Heart right ventricle (tissue), 16 donors: ENCODE results near the gene R3HDML. TPM values are rescaled to one million over a fixed set of nuclear protein-coding genes. Genes with fewer than 3 reads are reported as not detected.

Source experiments
- ATAC-seq, 8 donors: fragments of 200-7000 bp; cut with Tn5 transposase; one replicate each; pipeline ENCODE4 v1.9.1; 2020; ENCODE audit warnings: mild to moderate bottlenecking in 8 of 8, moderate library complexity in 8 of 8, moderate number of reproducible peaks in 1 of 8
- DNase-seq, 2 donors: peaks; one replicate each; pipeline ENCODE4 v3.0.0-alpha.2; 2020
- H3K27ac ChIP-seq, 10 donors: fragments of 200-600 bp; sonication (generic) in 2 of 10; one replicate each; pipeline versions ENCODE4 v1.5.0 to v1.8.0; 2020 to 2022; ENCODE audit warnings: mild to moderate bottlenecking in 3 of 10
- H3K27me3 ChIP-seq, 7 donors: fragments of 200-600 bp; one replicate each; pipeline ENCODE4 v1.8.0; 2021 to 2022; ENCODE audit warnings: mild to moderate bottlenecking in 2 of 7
- H3K36me3 ChIP-seq, 9 donors: fragments of 200-600 bp; sonication (generic) in 1 of 9; one replicate each; pipeline versions ENCODE4 v1.5.0 to v1.8.0; 2020 to 2022; ENCODE audit warnings: mild to moderate bottlenecking in 2 of 9
- H3K4me1 ChIP-seq, 9 donors: fragments of 200-600 bp; sonication (generic) in 1 of 9; one replicate each; pipeline versions ENCODE4 v1.5.0 to v1.8.0; 2020 to 2022; ENCODE audit warnings: mild to moderate bottlenecking in 4 of 9
- H3K4me3 ChIP-seq, 10 donors: fragments of 200-600 bp; sonication (generic) in 2 of 10; one replicate each; pipeline versions ENCODE4 v1.5.0 to v1.8.0; 2020 to 2022; ENCODE audit warnings: mild to moderate bottlenecking in 7 of 10, moderate library complexity in 2 of 10
- H3K9me3 ChIP-seq, 11 donors: fragments of 200-600 bp in 10 of 11; sonication (generic) in 2 of 11; one replicate each; pipeline versions ENCODE4 v1.5.0 to v1.8.0; 2013 to 2022; ENCODE audit warnings: mild to moderate bottlenecking in 2 of 11, control low read depth in 1 of 11, moderate library complexity in 1 of 11
- CTCF ChIP-seq, 9 donors: fragments of 200-600 bp; sonication (generic) in 2 of 9; IDR thresholded peaks; one replicate each; pipeline versions ENCODE4 v1.5.0 to v1.8.0; 2021 to 2022; ENCODE audit warnings: antibody characterized with exemption in 9 of 9, mild to moderate bottlenecking in 5 of 9, moderate library complexity in 1 of 9
- WGBS, 2 donors: extraction: QIAGEN DNeasy Blood & Tissue Kit; methylation state at CpG; one replicate each; pipeline ENCODE4 v1.1.7; 2013; ENCODE audit warnings: inconsistent platforms in 1 of 2; 5-methylcytosine and 5-hydroxymethylcytosine counted together
- intact Hi-C, 10 donors: fragments of 100-400 bp; cut with DNase I; formaldehyde crosslinking; loops; one replicate each; pipeline versions ENCODE4 v1.11.1 to v1.14.2; 2022
- polyA plus RNA-seq, 2 donors: library from polyadenylated mRNA; stranded (reverse); fragments of 200-250 nt; gene quantifications; one replicate each; pipeline ENCODE4 v1.2.3, GENCODE V29; 2013
- total RNA-seq, 10 donors: library from RNA; stranded (reverse); fragmentation: NEBNext Ultra II Directional in 3 of 10; extraction: Animal tissue kit (Norgen Biotek cat#: 25700) in 3 of 10; gene quantifications; one replicate each; pipeline versions ENCODE4 v1.2.1 to v1.2.4, GENCODE V29; 2021 to 2023
- donor health status: Arrhythmogenic right ventricular cardiomyopathy.
- donor health status: ischemic (EF 13 %, LVEDD 7.1; RV severe dilation, severe dysfunction).
- donor health status: healthy with polysubstance abuse.
- donor health status: DM: no; HTN: yes; CAD: no.
- donor health status: DM: no; HTN: no; CAD: no.
- donor health status: ischemic (EF 25% LVEDD 6.9; RV normal size, moderate dysfunction).
- donor health status: ischemic (EF 25% LVEDD 5.7; RV mildly dilated, moderate dysfunction).
- donor health status: healthy.
- donor health status: DM: yes; HTN: yes; CAD: no.
- donor health status: Ischemic cardiomyopathy.
- donor health status: ischemic (EF 35%, LVEDD 5.7; RV mildly dilated, moderate dysfunction).
- donor health status: nonischemic (EF 11% LVEDD 7.7; RV severe dilation, severe dysfunction).
- donor health status: DM: yes; HTN: yes; CAD: no.
- donor health status: PGD.
- donor health status: ischemic (EF 29% LVEDD 5.4; RV normal size, mild dysfunction).
- donor health status: nonischemic (EF 23%, LVEDD 6.1; RV moderate dilation, normal function).

Gene R3HDML
- total and polyA plus RNA-seq, 12 donors: not detected

GRCh38 chr20:44400671-44400969 is 63.8 kb downstream of the R3HDML start:
- no peak for TF ChIP-seq CTCF (IDR thresholded peaks at IDR 0.05)
- no peak for ATAC-seq
- intact Hi-C loops: no loop called here
- Histone ChIP-seq H3K9me3 (no peaks in the 10 kb centered on the region), H3K27me3 (peaks cover 0 to 21% (median 3%) of the 10 kb centered on the region in 7 donors), H3K27ac (no peak overlapping the region), H3K4me1 (no peaks in the 10 kb centered on the region), H3K36me3 (no peaks in the 10 kb centered on the region), H3K4me3 (no peak overlapping the region)
- DNase-seq: no peak
- 71 to 75% methylated on average over 5 of the region's 5 CpGs for WGBS, 2 donors

Other genes starting within 250 kb of the R3HDML start
- gene JPH2, start 149.9 kb upstream of the R3HDML start, total RNA-seq: 100 to 1,000 TPM in 9 of 10 donors, 10 to 100 TPM in 1; 97.2 to 215 (median 152) TPM
- gene JPH2, start 149.9 kb upstream of the R3HDML start, polyA plus RNA-seq: 10 to 100 TPM; 61.9 to 94.7 TPM
- 10 to 100 TPM; 22.6 to 37.3 (median 31.3) TPM for gene OSER1, start 126.3 kb upstream of the R3HDML start, total RNA-seq
- gene OSER1, start 126.3 kb upstream of the R3HDML start, polyA plus RNA-seq: 10 to 100 TPM; 16.4 to 26.9 TPM
- under 1 TPM in 8 of 10 donors, not detected in 2; 0.09 to 0.71 (median 0.31) TPM for gene GDAP1L1, start 89.7 kb upstream of the R3HDML start, total RNA-seq
- gene GDAP1L1, start 89.7 kb upstream of the R3HDML start, polyA plus RNA-seq: under 1 TPM; 0.35 to 0.66 TPM
- 100 to 1,000 TPM in 8 of 10 donors, 10 to 100 TPM in 2; 94.4 to 182 (median 140) TPM for gene FITM2, start 25.8 kb upstream of the R3HDML start, total RNA-seq
- gene FITM2, start 25.8 kb upstream of the R3HDML start, polyA plus RNA-seq: 10 to 100 TPM; 25.2 to 28.0 TPM
- gene HNF4A, start 18.7 kb downstream of the R3HDML start, total RNA-seq: not detected
- gene HNF4A, start 18.7 kb downstream of the R3HDML start, polyA plus RNA-seq: under 1 TPM in 1 of 2 donors, not detected in 1; under 0.01 TPM
- gene TTPAL, start 138.8 kb downstream of the R3HDML start, total RNA-seq: 1 to 10 TPM; 2.6 to 7.3 (median 4.7) TPM
- 1 to 10 TPM; 2.3 TPM for gene TTPAL, start 138.8 kb downstream of the R3HDML start, polyA plus RNA-seq
- 100 to 1,000 TPM in 3 of 10 donors, 10 to 100 TPM in 7; 75.9 to 116 (median 98.7) TPM for gene SERINC3, start 185.0 kb downstream of the R3HDML start, total RNA-seq
- gene SERINC3, start 185.0 kb downstream of the R3HDML start, polyA plus RNA-seq: 10 to 100 TPM; 38.9 to 45.9 TPM
- 100 to 1,000 TPM; 155 to 342 (median 231) TPM for gene PKIG, start 245.5 kb downstream of the R3HDML start, total RNA-seq
- gene PKIG, start 245.5 kb downstream of the R3HDML start, polyA plus RNA-seq: 100 to 1,000 TPM; 180 to 196 TPM